ENCODE measurements around the gene USP15. TPM values are rescaled to one million over a fixed set of nuclear protein-coding genes. Genes with fewer than 3 reads are reported as not detected.

Gene USP15
- total and polyA plus RNA-seq, 2 donors from 2014 or later: 31.7 to 62.8 TPM

DNA sequence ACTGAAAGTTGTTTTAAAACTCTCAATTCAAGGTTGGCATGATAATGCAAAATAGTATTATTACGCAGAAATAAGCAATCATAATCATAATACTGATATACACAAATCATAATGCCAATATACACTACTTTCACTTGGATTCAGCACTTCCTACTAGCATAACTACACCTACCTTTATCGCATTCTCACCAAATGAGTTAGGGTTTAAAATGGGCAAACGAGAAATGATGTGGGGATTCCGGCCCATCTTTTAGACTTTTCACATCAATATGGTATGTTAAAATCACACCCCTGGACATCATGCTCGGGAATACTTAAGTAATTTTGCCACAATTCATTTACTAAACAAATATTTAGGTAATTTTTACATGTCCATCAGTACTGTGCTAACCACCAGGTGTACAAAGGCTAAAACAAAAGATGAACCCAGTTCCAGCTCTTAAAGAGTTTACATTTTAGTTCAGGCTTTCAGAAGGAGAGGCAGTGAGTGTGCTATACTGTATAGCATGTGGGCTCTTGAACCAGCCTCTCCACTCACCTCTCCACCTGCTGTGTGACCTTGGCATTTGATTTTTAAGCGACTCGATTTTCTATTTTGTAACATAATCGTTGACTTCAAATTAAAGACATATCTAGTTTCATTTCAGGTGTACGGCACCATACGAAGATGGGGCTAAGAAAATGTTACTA, 1.1 kb upstream of the USP15 start:
- H3K27ac ChIP-seq (ENCODE audit: low read depth in 2 of 2, low read length in 2 of 2): peak overlapping the region; percentile 89 to 94

DNA sequence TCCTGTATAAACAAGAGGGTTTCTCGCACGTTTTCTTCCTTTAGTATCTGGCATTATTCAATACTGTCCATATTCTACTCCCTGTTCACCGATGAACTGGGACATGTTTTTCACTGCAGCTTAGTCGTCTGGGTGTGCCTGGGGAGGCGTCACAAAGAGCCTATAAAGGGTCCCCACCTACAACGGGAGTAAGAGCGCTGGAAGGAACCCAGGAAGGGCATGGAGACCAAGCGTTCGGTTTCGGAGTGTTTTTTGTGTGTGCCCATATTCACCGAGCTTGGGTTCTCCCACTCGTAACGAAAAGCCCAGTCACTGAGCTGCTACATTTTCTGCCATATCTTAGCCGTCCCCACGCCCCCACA, 592 bp upstream of the USP15 start:
- DNase-seq: no peak

More for the DNA sequence above, 1.1 kb upstream of the USP15 start:
- H3K4me1 ChIP-seq (ENCODE audit: control insufficient read depth in 2 of 3, insufficient read depth in 2 of 3, low read depth in 1 of 3, low read length in 3 of 3): peaks cover 4 to 6% (median 4%) of the 10 kb centered on the region in 3 donors
- H3K9me3 ChIP-seq (ENCODE audit: control insufficient read depth in 2 of 3, insufficient read depth in 1 of 3, low read length in 3 of 3): no peaks in the 10 kb centered on the region
- intact Hi-C loops (cut with DNase I): no loop called here
- no peaks in the 10 kb centered on the region for H3K27me3 ChIP-seq (ENCODE audit: control insufficient read depth, insufficient read depth, low read length)
- FAIRE-seq: no peak
- peak overlapping the region; percentile 94 to 99 (median 95) for H3K4me3 ChIP-seq (ENCODE audit: low read length in 3 of 3)
- TF ChIP-seq, protein P1, sequence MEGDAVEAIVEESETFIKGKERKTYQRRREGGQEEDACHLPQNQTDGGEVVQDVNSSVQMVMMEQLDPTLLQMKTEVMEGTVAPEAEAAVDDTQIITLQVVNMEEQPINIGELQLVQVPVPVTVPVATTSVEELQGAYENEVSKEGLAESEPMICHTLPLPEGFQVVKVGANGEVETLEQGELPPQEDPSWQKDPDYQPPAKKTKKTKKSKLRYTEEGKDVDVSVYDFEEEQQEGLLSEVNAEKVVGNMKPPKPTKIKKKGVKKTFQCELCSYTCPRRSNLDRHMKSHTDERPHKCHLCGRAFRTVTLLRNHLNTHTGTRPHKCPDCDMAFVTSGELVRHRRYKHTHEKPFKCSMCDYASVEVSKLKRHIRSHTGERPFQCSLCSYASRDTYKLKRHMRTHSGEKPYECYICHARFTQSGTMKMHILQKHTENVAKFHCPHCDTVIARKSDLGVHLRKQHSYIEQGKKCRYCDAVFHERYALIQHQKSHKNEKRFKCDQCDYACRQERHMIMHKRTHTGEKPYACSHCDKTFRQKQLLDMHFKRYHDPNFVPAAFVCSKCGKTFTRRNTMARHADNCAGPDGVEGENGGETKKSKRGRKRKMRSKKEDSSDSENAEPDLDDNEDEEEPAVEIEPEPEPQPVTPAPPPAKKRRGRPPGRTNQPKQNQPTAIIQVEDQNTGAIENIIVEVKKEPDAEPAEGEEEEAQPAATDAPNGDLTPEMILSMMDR (IDR thresholded peaks at IDR 0.05; ENCODE audit: borderline replicate concordance, extremely low read depth, insufficient read depth): no peak
- DNase-seq: peak in 1 of 5 donors; percentile 47
- H3K36me3 ChIP-seq (ENCODE audit: control insufficient read depth in 2 of 3, insufficient read depth in 3 of 3, low read length in 3 of 3): no peaks in the 10 kb centered on the region
- H3K9ac ChIP-seq (ENCODE audit: low read length in 3 of 3): peak overlapping the region; percentile 83 to 97 (median 85)

DNA sequence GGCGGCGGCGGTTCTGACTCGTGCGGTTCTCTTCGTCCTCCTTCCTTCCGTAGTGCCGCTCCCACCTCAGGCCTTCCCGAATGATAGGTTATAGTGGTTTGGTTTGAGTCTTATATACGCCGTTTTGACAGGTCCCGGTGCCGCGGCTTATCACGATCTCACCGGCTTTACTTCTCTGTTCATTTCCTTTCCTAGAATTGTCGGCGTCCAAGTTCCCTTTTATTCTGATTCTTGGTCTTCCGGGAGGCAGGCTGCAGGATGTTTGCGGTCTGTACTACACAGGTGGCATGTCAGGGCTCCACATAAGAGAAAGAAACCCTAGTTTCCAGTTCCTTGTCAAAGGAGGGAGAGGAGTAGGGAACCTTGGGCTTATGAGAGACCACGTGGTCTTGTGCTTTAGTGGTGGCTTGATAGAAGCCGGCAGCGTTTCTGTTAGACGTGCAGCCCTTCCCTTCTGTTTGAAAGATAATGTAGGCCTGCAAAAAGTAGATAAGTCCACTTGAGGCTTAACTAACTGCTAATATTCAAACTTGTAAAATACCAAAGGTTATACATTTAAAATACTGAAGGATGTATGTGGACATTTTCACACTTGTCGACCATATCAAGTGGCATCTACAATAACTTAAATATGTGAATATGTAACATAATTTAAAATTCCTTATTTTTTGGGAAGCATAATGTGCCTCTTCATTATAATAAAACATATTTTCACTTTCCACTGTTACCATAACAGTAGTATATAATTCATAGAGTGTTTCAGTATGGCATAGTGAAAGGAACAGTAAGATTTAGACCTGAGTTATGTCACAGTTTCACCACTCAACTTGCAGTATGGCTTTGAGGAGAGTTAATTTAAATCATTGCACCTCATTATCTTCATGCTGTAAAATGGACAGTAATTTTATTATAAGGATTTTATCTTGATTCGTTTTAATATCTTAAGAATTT, 804 bp downstream of the USP15 start:
- Histone ChIP-seq H3K27ac (ENCODE audit: low read depth in 2 of 2, low read length in 2 of 2) (peak overlapping the region; percentile 89 to 94), H3K36me3 (ENCODE audit: control insufficient read depth in 2 of 3, insufficient read depth in 3 of 3, low read length in 3 of 3) (no peaks in the 10 kb centered on the region), H3K9me3 (ENCODE audit: control insufficient read depth in 2 of 3, insufficient read depth in 1 of 3, low read length in 3 of 3) (no peaks in the 10 kb centered on the region), H3K9ac (ENCODE audit: low read length in 3 of 3) (peak overlapping the region; percentile 85 to 93 (median 92)), H3K4me3 (ENCODE audit: low read length in 3 of 3) (peak overlapping the region; percentile 92 to 99 (median 95)), H3K4me1 (ENCODE audit: control insufficient read depth in 2 of 3, insufficient read depth in 2 of 3, low read depth in 1 of 3, low read length in 3 of 3) (peaks cover 4 to 6% (median 4%) of the 10 kb centered on the region in 3 donors), H3K27me3 (ENCODE audit: control insufficient read depth, insufficient read depth, low read length) (no peaks in the 10 kb centered on the region)
- intact Hi-C loops (cut with DNase I): no loop called here
- FAIRE-seq (no peak), DNase-seq (peak in 3 of 5 donors; percentile 21 to 60 (median 59))
- TF ChIP-seq, protein P1 (IDR thresholded peaks at IDR 0.05; ENCODE audit: borderline replicate concordance, extremely low read depth, insufficient read depth): no peak

More for the DNA sequence above, 592 bp upstream of the USP15 start:
- FAIRE-seq: no peak
- Histone ChIP-seq H3K27ac (ENCODE audit: low read depth in 2 of 2, low read length in 2 of 2) (peak overlapping the region; percentile 89 to 94), H3K4me1 (ENCODE audit: control insufficient read depth in 2 of 3, insufficient read depth in 2 of 3, low read depth in 1 of 3, low read length in 3 of 3) (peaks cover 4 to 6% (median 4%) of the 10 kb centered on the region in 3 donors), H3K4me3 (ENCODE audit: low read length in 3 of 3) (peak overlapping the region; percentile 94 to 99 (median 95)), H3K27me3 (ENCODE audit: control insufficient read depth, insufficient read depth, low read length) (no peaks in the 10 kb centered on the region), H3K9ac (ENCODE audit: low read length in 3 of 3) (peak overlapping the region; percentile 83 to 97 (median 85)), H3K36me3 (ENCODE audit: control insufficient read depth in 2 of 3, insufficient read depth in 3 of 3, low read length in 3 of 3) (no peaks in the 10 kb centered on the region), H3K9me3 (ENCODE audit: control insufficient read depth in 2 of 3, insufficient read depth in 1 of 3, low read length in 3 of 3) (no peaks in the 10 kb centered on the region)
- intact Hi-C loops (cut with DNase I): no loop called here
- TF ChIP-seq, protein P1 (IDR thresholded peaks at IDR 0.05; ENCODE audit: borderline replicate concordance, extremely low read depth, insufficient read depth): no peak
